M059J (cell line): ENCODE measurements around the gene TEX22. TPM values are rescaled to one million over a fixed set of nuclear protein-coding genes. Genes with fewer than 3 reads are reported as not detected.
A peak's percentile ranks its signal among the peaks of the same experiment; 100 is the strongest.
"Not testable (repeated sequence)": the region's sequence is repeated elsewhere in the genome, so short reads cannot be mapped to it uniquely, and the experiment has no call there.

Experiments
- DNase-seq: peaks from one replicate; pipeline ENCODE4 v3.0.0-alpha.2; 2012; ENCODE audit warnings: low read depth
- total RNA-seq: library from RNA; depleted of rRNA; stranded (reverse); fragments of >200 nt; shearing (Covaris generic); gene quantifications from 2 replicates; pipeline ENCODE4 v1.2.3, GENCODE V29; 2014; rRNA removed

The TEX22 gene, protein sequence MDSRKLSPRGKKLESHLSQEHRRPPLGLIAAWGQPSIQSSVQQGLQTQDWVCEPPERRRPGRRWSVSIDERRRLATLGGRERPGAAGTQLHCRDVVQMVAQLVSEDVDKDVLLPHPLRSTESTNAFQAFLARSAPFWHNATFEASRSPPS
- 0.07 TPM in 1 of 2 replicates, not detected in the other for total RNA-seq

DNA sequence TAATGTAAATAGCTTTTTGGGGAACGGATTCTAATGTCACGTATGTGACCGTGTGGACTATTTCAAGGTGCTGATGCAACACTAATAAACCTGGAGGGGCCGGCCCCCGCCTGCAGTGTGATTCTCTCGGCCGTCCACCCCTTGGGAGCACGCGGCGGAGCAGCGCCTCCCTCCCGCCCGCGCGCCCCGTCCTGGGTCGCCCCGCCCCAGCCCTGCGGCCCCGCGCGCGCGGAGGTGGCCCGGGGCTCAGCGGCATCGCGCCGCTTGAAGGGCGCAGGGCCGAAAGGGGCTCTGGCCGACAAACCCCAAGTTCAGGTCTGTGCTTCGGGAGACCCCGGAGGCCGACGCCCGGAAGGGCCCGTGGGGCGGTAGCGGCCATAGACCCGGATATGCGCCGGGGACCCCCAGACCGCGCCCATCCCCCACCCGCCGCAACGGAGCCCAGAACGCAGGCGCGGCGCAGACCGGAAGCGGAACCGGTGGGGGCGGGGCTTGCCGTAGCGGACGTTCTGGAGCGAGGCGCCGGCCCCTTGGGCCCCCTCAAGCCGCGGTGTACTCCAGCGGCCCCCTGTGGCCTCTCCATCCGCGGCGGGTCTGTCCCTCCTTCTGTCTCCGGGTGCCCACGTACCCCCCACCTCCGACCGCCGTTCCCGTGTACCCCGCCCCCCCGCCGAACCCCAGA, at the start of gene TEX22:
Gene TEX22, plus strand, starts transcription at position 495 of the 682 bp plus-strand sequence. CDS start 803 bp downstream, outside the sequence.
- peak; percentile 64 for DNase-seq

DNA sequence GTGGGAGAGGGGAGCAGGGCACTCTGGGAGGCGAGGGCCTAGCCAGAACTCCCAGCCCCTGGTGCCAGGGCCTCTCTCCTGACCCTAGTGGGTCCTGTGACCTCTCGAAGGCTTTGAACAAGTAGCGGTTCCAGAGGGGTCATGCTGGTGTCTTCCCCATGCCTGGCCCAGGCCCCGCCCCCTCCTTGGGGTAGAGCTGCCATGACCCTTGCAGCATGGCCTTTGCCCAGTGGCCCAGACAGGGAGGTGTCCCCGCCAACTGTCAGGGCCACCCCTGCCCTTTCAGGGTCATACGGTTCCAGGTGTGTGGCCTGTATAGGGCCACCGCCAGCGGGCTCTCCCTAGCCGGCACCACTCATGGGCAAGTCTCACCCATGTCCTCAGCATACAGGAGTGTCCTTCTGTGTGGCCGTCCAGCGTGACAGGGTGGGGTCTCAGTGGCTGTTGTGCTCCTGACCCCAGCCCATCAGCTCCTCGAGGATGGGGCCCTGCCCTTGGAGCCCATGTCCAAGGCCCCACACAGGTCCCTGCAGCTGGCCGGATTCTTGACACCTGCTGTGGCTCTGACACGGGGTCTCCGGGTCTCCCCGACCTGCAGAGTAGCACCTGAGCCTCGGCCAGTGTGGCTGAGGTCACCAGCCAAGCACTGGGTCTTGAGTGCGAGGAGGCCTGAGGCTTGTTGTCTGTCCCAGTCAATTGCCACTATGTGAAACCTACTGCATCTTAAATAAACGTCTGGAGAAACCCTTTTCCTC, 49.2 kb upstream of the TEX22 start:
- DNase-seq = no peak

DNA sequence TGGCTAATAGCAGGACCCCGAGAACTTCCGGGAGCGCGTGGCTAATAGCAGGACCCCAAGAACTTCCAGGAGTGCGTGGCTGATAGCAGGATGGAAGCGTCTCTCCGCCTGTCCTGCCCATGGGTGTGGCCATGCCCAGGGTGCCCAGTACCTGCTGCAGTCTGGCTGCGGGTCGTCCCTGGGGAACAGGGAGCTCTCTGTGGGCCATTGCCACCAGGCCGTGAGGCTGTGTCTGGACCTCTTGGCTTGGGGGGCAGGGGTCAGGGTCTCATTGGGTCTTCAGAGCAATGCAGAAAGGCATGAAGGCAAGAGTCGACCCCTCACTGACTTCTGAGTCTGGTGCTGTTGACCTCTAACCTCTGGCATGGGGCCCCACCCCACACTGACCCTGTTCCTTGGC, 48.3 kb upstream of the TEX22 start:
- DNase-seq = no peak

DNA sequence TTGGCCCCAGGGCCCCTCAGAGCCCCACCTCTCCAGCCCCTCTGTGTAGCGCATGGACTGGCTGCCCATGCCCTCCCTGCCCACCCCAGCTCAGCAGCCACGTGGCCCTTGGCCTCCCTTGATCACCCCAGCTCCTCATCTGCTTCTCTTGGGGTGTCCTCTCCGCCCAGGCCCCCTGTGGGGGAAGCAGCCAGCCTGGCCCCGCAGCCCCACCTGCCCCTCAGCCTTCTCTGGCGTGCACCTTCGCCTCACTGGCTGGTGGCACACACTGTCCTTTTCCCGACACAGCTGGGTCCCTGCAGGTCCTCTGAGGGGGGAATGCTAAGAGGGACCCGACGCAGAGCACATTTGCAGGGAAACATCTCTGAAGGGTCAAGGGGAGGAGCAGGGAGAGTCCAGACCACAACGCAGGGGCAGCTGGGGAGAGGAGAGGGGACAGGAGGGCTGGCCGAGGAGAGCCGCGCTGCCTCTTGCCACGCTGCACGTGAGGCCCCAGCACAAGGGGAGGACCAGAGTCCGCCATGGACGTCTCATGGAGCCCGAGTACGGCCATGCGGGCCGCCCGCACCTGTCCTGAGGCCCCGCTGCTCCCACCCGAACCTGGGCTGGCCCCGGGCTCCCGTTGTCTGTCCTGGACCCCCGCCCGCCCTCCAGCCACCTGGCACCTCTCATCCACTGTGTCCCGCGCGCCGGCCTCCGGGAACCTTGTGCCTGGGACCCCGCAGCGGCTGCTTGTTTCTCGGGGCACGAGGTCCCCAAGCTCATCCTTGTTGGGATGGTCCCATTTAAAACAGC, 47.7 kb upstream of the TEX22 start:
- DNase-seq = no peak

DNA sequence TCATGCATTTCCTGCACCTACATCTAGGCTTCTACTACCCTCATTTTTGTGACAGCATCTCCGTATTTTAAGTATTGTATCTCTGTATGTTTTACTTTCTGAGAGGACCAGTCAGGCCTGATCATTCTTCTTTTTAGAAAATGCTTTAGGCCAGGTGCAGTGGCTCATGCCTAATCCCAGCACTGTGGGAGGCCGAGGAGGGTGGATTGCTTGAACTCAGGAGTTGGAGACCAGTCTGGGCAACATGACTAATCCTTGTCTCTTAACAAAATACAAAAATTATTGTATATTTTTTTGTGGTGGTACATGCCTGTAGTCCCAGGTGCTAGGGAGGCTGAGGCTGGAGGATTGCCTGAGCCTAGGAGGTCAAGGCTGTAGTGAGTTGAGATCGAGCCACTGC, 46.9 kb upstream of the TEX22 start:
- no peak for DNase-seq

DNA sequence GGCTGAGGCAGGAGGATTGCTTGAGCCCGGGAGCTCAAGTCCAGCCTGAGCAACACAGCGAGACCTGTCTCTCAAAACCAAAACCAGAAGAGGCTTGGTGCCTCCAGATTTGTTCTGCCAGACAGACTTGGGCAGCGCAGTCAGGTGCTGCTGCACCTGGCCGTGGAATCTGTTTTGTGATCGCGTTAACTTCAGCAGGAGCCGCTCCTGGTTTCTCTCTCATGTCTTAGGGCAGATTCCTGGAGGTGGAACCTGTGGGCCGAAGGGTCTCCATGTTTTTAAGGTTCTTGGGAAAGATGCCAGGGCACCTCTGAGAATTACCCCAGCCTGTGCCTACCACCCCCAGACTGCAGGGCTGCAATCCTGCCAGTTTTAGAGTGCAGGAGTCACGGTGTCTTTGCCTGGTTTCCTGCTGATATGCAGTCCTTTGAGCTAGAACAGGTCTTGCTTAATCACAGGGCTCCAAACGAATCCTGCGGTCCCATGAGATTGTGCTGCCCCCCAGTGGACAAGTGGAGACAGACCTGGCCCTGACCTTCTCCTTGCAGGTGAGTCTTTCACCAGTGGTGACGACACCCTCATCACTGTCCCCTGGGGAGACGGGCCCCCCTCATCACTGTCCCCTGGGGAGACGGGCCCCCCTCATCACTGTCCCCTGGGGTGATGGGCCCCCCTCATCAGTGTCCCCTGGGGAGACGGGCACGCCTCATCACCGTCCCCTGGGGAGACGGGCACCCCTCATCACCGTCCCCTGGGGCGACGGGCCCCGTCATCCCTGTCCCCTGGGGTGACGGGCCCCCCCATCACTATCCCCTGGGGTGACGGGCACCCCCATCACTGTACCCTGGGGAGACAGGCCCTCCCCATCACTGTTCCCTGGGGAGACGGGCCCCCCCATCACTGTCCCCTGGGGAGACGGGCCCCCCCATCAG, 46.2 kb upstream of the TEX22 start:
- DNase-seq = peak; percentile 77

DNA sequence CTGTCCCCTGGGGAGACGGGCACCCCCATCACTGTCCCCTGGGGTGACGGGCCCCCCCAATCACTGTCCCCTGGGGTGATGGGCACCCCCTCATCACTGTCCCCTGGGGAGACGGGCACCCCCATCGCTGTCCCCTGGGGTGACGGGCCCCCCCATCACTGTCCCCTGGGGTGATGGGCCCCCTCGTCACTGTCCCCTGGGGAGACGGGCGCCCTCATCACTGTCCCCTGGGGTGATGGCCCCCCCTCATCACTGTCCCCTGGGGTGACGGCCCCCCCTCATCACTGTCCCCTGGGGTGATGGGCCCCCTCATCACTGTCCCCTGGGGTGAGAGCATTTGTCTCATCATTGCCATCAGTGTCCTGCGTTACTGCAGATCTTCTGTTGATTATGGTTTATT, 45.2 kb upstream of the TEX22 start:
- no peak for DNase-seq

DNA sequence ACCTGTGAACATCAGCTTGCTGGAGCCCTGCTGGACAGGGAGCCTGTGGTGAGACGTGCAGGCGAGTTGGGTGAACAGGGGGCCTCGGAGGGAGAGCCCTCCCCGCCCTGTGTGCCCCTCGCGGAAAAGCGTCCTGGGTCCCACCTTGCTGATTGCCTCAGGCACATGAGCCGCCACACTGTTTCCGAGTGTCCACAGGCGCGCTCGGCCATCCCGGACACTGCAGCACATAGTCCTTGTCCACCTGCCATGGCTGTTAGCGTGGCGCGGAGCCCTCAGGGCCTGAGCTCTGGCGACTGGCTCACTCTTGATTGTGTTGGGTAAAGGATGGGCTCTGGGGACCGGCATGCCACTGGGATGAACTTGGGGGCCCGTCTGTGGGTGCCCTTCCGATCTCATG, 43.8 kb upstream of the TEX22 start:
- no peak for DNase-seq

DNA sequence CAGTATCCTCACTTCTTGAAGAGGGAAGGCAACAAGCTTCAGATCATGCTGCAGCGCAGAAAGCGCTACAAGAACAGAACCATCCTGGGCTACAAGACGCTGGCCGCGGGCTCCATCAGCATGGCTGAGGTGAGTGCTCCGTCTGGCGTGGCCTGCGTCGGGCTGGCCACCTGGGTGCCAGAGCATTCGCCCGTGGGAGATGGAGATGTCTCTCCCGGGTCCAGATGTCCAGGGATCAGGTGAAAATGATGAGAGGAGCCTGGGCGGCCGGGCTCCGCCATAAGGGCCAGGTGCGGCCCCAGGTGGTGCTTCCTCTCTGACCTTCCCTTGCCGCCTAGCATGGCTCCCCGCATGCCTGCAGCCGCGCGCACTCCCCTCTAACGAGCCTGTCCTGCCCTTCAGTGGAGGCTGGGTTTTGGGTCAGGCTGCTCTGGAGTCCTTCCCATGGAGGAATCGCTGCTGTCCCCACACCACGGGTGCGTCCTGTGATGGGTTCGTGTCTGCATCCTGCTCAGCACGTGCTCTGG, 43.2 kb upstream of the TEX22 start:
- no peak for DNase-seq

DNA sequence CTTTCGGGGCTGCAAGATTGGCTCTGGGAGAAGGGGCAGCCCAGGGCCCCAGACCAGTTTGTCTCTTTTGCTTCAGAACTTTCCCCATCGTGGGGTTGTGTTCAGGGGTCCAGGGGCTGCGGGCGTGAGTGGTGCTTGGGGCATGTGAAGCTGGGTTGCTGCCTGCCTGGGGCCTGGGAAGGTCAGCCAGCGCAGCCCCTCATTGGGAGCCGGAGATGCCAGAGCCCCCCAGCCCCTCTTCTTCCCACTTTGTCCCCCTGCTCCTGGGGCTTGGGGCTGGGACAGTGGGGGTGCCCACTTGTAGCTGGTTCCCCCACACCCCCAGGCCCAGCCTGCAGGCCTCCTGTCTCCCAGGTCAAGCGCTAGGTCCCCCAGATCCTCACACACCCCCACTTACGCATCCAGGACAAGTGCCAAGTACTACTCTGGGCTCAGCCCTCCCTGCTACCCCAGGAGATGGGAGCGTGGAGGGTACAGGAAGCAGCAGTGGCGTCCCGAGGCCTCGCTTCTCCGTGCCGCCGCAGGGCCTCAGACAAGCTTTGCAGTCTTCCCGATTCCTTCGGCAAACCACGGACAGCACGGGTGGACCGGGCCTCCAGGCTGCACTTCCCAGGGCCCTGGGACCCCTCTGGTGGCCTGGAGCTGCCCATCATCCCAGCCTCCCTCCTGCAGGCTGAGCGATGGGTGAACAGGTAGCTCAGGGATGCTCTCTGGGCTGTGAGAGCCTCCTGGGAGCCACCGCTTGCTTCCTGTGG, 42.3 kb upstream of the TEX22 start:
- DNase-seq = no peak

DNA sequence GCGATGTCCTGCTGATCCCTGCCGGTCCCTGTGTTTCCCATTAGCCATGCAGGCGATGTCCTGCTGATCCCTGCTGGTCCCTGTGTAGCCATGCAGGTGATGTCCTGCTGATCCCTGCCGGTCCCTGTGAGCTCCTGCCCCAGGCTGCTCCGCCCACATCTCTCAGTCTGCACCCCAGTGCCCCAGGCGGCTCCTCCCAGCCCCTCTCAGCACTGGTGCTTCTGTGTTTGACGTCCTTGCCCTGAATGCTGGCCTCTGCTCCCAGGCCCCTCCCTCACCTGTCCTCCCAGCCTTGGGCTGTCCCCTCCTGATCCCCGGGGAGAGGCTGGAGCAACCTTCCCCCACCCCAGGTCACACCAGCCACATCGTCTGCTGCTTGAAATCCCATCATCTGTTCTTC, 41.4 kb upstream of the TEX22 start:
- no peak for DNase-seq

DNA sequence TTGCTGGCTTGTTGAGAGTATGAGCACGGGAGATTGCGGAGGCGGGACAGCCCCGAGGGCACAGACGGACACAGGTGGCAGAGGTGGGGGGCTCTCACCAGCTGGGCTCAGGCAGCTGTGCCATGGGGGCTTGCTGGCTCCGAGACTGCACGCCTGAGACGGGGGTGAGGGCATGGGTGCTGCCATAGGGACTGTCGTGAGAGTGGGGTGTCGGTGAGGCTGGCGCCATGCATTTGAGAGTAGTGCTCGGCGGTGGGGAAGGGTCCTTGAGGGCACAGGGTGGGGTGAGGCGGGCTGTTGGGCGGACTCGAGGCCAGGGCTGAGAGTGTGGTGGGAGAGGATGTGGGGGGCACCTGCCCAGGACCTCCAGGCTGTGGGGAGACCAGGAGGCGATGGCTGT, 40.7 kb upstream of the TEX22 start:
- no peak for DNase-seq

DNA sequence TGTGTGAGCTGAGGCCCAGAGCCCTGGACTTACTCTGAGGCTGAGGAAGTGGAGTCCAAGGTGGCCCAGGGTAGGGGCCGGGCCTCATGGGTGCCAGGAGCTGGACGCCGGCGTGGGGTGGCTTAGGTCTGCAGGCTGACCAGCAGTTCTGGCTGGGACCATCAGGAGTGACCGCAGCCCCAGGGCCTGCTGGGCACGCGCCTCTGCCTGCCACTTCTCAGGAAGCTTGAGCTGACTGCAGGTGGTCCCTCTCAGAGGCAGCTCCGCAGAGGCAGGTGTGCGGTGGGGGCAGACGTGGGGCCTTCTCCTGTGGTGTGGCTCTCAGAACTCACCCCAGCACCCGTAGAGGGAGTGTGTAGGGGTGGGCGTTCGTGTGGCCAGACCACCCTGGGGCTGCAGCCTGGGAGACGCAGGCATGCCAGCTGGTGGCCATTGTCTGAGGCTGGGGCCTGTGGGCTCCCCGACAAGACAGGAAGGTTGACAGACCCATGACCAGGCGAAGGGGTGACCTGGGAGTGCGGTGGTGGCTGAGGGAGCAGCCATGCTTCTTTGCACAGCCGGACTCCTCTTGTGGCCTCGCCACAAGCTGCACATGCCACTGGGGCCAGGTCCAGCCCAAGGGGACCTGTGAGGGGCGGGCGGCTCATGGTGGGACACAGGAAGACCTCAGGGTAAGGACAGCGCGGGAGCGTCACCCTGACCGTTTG, 40.0 kb upstream of the TEX22 start:
- DNase-seq = no peak

DNA sequence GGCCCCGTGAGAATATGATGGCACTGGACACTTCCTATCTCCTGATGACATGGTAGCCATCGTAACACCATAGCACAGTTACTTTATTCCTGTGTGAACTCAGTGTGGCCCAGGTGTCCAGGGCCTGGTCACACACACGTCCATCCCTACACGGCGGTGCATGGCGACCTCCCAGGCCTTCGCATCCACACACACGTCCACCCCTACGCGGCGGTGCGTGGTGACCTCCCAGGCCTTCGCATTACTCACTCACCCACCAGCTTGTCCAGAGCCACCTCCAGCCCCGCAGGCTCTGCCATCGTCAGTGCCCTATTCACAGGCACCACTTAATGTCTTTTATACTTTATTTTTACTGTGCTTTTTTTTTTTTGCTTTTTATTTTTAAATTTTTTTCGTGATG, 39.4 kb upstream of the TEX22 start:
- DNase-seq = no peak

DNA sequence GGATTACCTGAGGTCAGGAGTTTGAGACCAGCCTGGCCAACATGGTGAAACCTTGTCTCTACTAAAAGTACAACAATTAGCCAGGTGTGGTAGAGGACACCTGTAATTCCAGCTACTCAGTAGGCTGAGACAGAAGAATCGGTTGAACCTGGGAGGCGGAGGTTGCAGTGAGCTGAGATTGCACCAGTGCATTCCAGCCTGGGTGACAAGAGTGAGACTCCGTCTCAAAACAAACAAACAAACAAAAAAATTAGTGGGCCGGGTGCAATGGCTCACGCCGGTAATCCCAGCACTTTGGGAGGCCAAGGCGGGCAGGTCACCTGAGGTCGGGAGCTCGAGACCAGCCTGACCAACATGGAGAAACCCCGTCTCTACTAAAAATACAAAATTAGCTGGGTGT, 36.9 kb upstream of the TEX22 start:
- not testable (repeated sequence) for DNase-seq

DNA sequence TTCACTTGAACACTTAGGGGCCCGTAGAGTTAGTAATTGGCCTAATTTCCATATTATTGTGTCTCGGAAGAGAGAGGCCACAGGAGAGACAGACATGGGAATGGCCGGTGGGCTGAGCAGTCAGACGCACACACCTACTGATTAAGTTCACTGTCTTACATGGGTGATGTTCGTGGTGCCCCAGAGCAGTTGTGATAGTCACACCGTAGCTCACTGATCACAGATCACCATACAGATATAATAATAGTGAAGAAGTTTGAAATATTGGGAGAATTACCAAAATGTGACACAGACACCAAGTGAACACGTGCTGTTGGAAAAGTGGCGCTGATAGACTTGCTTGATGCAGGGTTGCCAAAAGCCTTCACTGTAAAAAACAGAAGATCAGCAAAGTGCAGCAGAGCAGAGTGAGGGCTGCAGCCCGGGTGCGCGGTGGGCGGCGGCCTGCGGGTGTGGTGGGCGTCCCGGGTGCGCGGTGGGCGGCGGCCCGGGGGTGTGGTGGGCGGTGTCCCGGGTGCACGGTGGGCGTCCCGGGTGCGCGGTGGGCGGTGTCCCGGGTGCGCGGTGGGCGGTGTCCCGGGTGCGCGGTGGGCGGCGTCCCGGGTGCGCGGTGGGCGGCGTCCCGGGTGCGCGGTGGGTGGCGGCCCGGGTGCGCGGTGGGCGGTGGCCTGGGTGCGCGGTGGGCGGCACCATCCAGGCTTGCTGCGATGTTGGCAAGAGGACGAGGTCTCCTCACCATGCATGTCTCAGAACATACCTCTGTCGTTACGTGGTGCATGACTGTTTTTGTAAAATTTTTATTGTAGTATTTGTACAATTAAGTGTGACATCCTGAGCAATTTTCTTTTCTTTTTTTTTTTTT, 34.3 kb upstream of the TEX22 start:
- no peak for DNase-seq

DNA sequence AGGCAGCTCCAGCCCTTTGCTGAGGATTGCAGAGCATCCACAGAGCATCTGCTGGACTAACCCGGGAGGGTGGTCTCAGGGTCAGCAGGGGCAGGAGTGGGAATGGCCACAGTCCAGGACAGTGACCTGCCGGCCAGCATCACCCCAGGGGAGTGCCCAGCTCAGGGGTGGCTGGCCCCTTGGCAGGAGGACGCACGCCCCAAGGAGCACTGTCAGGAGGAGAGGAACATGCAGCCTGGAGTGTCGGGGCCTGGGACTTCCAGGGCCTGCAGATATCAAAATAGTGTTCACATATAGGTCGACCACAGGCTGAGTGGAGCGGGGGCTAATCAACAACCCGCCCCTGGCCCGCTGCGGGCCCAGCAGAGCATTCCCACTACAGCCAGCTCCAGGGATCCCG, 33.2 kb upstream of the TEX22 start:
- no peak for DNase-seq

DNA sequence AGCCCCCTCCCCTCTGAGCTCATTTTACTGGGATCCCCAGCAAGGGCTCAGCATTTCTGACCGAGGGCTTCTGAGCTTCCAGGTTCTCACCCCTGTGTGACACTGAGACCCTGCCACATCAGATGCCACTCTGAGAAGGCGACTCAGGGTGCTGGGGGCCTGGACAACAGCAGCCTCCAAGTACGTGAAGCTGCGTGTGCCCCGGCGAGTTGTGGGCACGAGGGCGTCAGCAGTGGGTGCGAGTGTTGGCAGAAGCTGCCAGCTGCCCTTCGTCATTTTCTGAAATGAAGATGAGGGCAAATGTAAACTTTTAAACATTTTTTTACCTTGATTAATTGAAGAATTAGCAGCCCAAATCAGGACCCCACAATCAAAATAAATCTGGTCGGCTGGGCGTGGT, 32.7 kb upstream of the TEX22 start:
- no peak for DNase-seq
